Endothelial cell of umbilical vein (primary cell): Measurements from ENCODE around the gene CHID1.

ENCODE experiments used
- CTCF ChIP-seq, 2 donors: IDR thresholded peaks; 1 replicate in 1 of 2; 2 replicates in 1 of 2; pipeline ENCODE4 v1.5.1; 2011; ENCODE audit warnings: low read length in 2 of 2, mild to moderate bottlenecking in 2 of 2, moderate library complexity in 2 of 2, control low read depth in 1 of 2, inconsistent platforms in 1 of 2, low read depth in 1 of 2; ENCODE audit not compliant: insufficient read depth in 1 of 2; ENCODE audit errors: extremely low read depth in 1 of 2
- EZH2 ChIP-seq: IDR thresholded peaks from 2 replicates; pipeline ENCODE4 v1.6.1; 2012; ENCODE audit warnings: borderline replicate concordance, low read depth, mild to moderate bottlenecking, moderate library complexity, low read length, inconsistent platforms; ENCODE audit not compliant: severe bottlenecking
- GATA2 ChIP-seq: IDR thresholded peaks from 2 replicates; pipeline ENCODE4 v1.7.0; 2011; ENCODE audit warnings: low read depth, mild to moderate bottlenecking, moderate library complexity, mixed read lengths, low read length; ENCODE audit not compliant: insufficient read length, insufficient read depth
- MAX ChIP-seq: IDR thresholded peaks from 2 replicates; pipeline ENCODE4 v1.6.1; 2011; ENCODE audit not compliant: insufficient read depth, insufficient read length
- POLR2A ChIP-seq: IDR thresholded peaks from 2 replicates; pipeline ENCODE4 v1.6.1; 2012; ENCODE audit warnings: low read depth, mild to moderate bottlenecking, control low read depth, low read length
- POLR2AphosphoS5 ChIP-seq: IDR thresholded peaks from 2 replicates; pipeline ENCODE4 v1.6.1; 2012; ENCODE audit warnings: low read depth, mild to moderate bottlenecking, control low read depth, low read length, moderate library complexity; ENCODE audit not compliant: insufficient read depth

GRCh38 chr11:897253-898142 lies 13.1 kb downstream of the CHID1 start:
- TF ChIP-seq EZH2: no peak
- TF ChIP-seq CTCF (IDR thresholded peaks at IDR 0.05; ENCODE audit: extremely low read depth in 1 of 2, insufficient read depth in 1 of 2, low read depth in 1 of 2, low read length in 2 of 2): no peak
- no peak for TF ChIP-seq POLR2AphosphoS5
- TF ChIP-seq POLR2A: no peak
- no peak for TF ChIP-seq GATA2
- no peak for TF ChIP-seq MAX
